IMR-90 (cell line): ENCODE results near the gene FKBP14. TPM values are rescaled to one million over a fixed set of nuclear protein-coding genes. Genes with fewer than 3 reads are reported as not detected.
A peak's percentile ranks its signal among the peaks of the same experiment; 100 is the strongest.

Source experiments
- ATAC-seq: fragments of 200-7000 bp; cut with Tn5 transposase; 2 replicates; pipeline ENCODE4 v1.9.1; 2020; ENCODE audit warnings: low read depth, mild to moderate bottlenecking, moderate library complexity
- BruUV-seq: library from RNA; stranded (reverse); fragments of 400-500 nt; replicated peaks from 2 replicates; lab custom pipeline; 2021; lab: Mats Ljungman, UMichigan
- CTCF ChIA-PET: fragments of 300-600 bp; formaldehyde crosslinking; extraction: SDS; loops from one replicate; lab custom pipeline; 2021; ENCODE audit warnings: antibody characterized with exemption; lab: Yijun Ruan, JAX
- POLR2A ChIA-PET: fragments of 300-600 bp; sonication (Branson Sonifier 250); formaldehyde crosslinking; loops from one replicate; lab custom pipeline; 2022; ENCODE audit warnings: antibody characterized with exemption; ENCODE audit not compliant: unreplicated experiment; lab: Charles Lee
- DNase-seq: peaks from one replicate; pipeline ENCODE4 v3.0.0; 2013
- H2AFZ ChIP-seq: replicated peaks from 2 replicates; pipeline ENCODE3; 2013; ENCODE audit warnings: low read length, mild to moderate bottlenecking; ENCODE audit not compliant: poor library complexity
- H2AK5ac ChIP-seq: 2 replicates; pipeline ENCODE4 v1.6.1; 2013; ENCODE audit warnings: low read depth, low read length, inconsistent platforms
- H2AK9ac ChIP-seq: replicated peaks from 2 replicates; pipeline ENCODE3; 2013; ENCODE audit warnings: mild to moderate bottlenecking, low read depth, low read length, moderate library complexity; ENCODE audit not compliant: poor library complexity
- H2BK120ac ChIP-seq: 2 replicates; pipeline ENCODE4 v1.6.1; 2013; ENCODE audit warnings: low read depth, low read length, inconsistent platforms
- H2BK15ac ChIP-seq: 3 replicates; pipeline ENCODE4 v1.6.1; 2013; ENCODE audit warnings: low read depth, low read length, inconsistent platforms
- H2BK20ac ChIP-seq: 2 replicates; pipeline ENCODE4 v1.6.1; 2013; ENCODE audit warnings: low read depth, mild to moderate bottlenecking, inconsistent platforms, low read length, moderate library complexity
- H2BK5ac ChIP-seq: 2 replicates; pipeline ENCODE4 v1.6.1; 2013; ENCODE audit warnings: mild to moderate bottlenecking, low read depth, low read length, inconsistent platforms; ENCODE audit not compliant: poor library complexity, severe bottlenecking
- H3K14ac ChIP-seq: replicated peaks from 2 replicates; pipeline ENCODE4 v1.6.1; 2013; ENCODE audit warnings: low read depth, low read length, inconsistent platforms
- H3K18ac ChIP-seq: 2 replicates; pipeline ENCODE4 v1.6.1; 2013; ENCODE audit warnings: low read depth, low read length, control low read depth
- H3K23ac ChIP-seq: 2 replicates; pipeline ENCODE4 v1.6.1; 2013; ENCODE audit warnings: low read depth, low read length, inconsistent platforms
- H3K27ac ChIP-seq: 2 replicates; pipeline ENCODE4 v1.5.1; 2013; ENCODE audit warnings: mild to moderate bottlenecking, control low read depth, low read length; ENCODE audit not compliant: insufficient read depth
- H3K27me3 ChIP-seq: 2 replicates; pipeline ENCODE4 v1.6.1; 2013; ENCODE audit warnings: low read length; ENCODE audit not compliant: control insufficient read depth, insufficient read depth
- H3K36me3 ChIP-seq: 2 replicates; pipeline ENCODE4 v1.6.1; 2013; ENCODE audit warnings: low read length, mixed read lengths; ENCODE audit not compliant: control insufficient read depth, insufficient read depth
- H3K4ac ChIP-seq: 2 replicates; pipeline ENCODE4 v1.6.1; 2013; ENCODE audit warnings: low read depth, low read length, inconsistent platforms
- H3K4me1 ChIP-seq: 2 replicates; pipeline ENCODE4 v1.6.1; 2013; ENCODE audit warnings: low read length, mixed read lengths; ENCODE audit not compliant: control insufficient read depth, insufficient read depth
- H3K4me2 ChIP-seq: 2 replicates; pipeline ENCODE4 v1.6.1; 2013; ENCODE audit warnings: low read depth, mild to moderate bottlenecking, control low read depth, low read length, moderate library complexity
- H3K4me3 ChIP-seq: 2 replicates; pipeline ENCODE4 v1.5.1; 2013; ENCODE audit warnings: low read depth, mild to moderate bottlenecking, control low read depth, low read length, moderate library complexity; ENCODE audit not compliant: insufficient read depth
- H3K56ac ChIP-seq: 2 replicates; pipeline ENCODE4 v1.6.1; 2013; ENCODE audit warnings: low read length, inconsistent platforms; ENCODE audit not compliant: insufficient read depth; ENCODE audit errors: extremely low read depth
- H3K79me1 ChIP-seq, 2 experiments: 2 replicates each; pipeline ENCODE4 v1.6.1; 2013; ENCODE audit warnings: low read length in 2 of 2, inconsistent platforms in 1 of 2, low read depth in 1 of 2
- H3K9ac ChIP-seq: 2 replicates; pipeline ENCODE4 v1.6.1; 2013; ENCODE audit warnings: low read depth, low read length, control low read depth
- H3K9me1 ChIP-seq: 2 replicates; pipeline ENCODE4 v1.6.1; 2013; ENCODE audit warnings: low read length, inconsistent platforms; ENCODE audit not compliant: insufficient read depth
- H3K9me3 ChIP-seq: 2 replicates; pipeline ENCODE4 v1.6.1; 2013; ENCODE audit warnings: low read length; ENCODE audit not compliant: control insufficient read depth, insufficient read depth
- H4K20me1 ChIP-seq: 2 replicates; pipeline ENCODE4 v1.6.1; 2013; ENCODE audit warnings: low read length, inconsistent platforms; ENCODE audit not compliant: insufficient read depth
- H4K5ac ChIP-seq: 2 replicates; pipeline ENCODE4 v1.6.1; 2013; ENCODE audit warnings: mild to moderate bottlenecking, low read depth, low read length, control low read depth
- H4K8ac ChIP-seq, 2 experiments: 2 replicates each; pipeline ENCODE4 v1.6.1; 2013; ENCODE audit warnings: low read depth in 2 of 2, low read length in 2 of 2, control low read depth in 1 of 2, inconsistent platforms in 1 of 2
- H4K91ac ChIP-seq: 2 replicates; pipeline ENCODE4 v1.6.1; 2013; ENCODE audit warnings: low read depth, low read length, inconsistent platforms; ENCODE audit not compliant: insufficient read depth
- BHLHE40 ChIP-seq: fragments of 150-350 bp; IDR thresholded peaks from 2 replicates; pipeline ENCODE4 v1.6.1; 2016; ENCODE audit warnings: mild to moderate bottlenecking, low read depth, low read length
- CEBPB ChIP-seq: IDR thresholded peaks from 2 replicates; pipeline ENCODE4 v1.6.1; 2012; ENCODE audit warnings: low read depth, low read length, improper control_type of control experiment
- CTCF ChIP-seq: conservative IDR thresholded peaks from 2 replicates; pipeline ENCODE4 v1.5.1; 2012; ENCODE audit warnings: mild to moderate bottlenecking, low read depth, low read length, improper control_type of control experiment
- ELK1 ChIP-seq: fragments of 150-350 bp; IDR thresholded peaks from 2 replicates; pipeline ENCODE4 v1.6.1; 2016; ENCODE audit warnings: low read depth, mild to moderate bottlenecking, low read length, moderate library complexity, borderline replicate concordance
- FOS ChIP-seq: fragments of 150-350 bp; IDR thresholded peaks from 2 replicates; pipeline ENCODE4 v1.6.1; 2016; ENCODE audit warnings: low read depth, low read length
- MAZ ChIP-seq: IDR thresholded peaks from 2 replicates; pipeline ENCODE4 v1.6.1; 2012; ENCODE audit warnings: low read depth, mild to moderate bottlenecking, low read length, improper control_type of control experiment, moderate library complexity, borderline replicate concordance
- MXI1 ChIP-seq: IDR thresholded peaks from 2 replicates; pipeline ENCODE4 v1.6.1; 2012; ENCODE audit warnings: low read depth, mild to moderate bottlenecking, low read length, moderate library complexity, borderline replicate concordance
- NFE2L2 ChIP-seq: fragments of 150-350 bp; IDR thresholded peaks from 2 replicates; pipeline ENCODE4 v1.6.1; 2016; ENCODE audit warnings: low read depth, mild to moderate bottlenecking, low read length
- POLR2A ChIP-seq: IDR thresholded peaks from 2 replicates; pipeline ENCODE4 v1.6.1; 2012; ENCODE audit warnings: mild to moderate bottlenecking, low read depth, low read length
- WGBS, 2 experiments: methylation state at CpG; one replicate each; pipeline versions ENCODE4 v1.1.5 to v1.1.7; 2013; ENCODE audit warnings: missing lambda C conversion rate in 2 of 2; ENCODE audit not compliant: insufficient read length in 1 of 2; ENCODE audit errors: extremely low coverage in 2 of 2; 5-methylcytosine and 5-hydroxymethylcytosine counted together
- dilution Hi-C: fragments of 300-500 bp; cut with HindIII; formaldehyde crosslinking; loops from one replicate; pipeline ENCODE4 v1.14.3; 2018; ENCODE audit warnings: low sequenced_read_pairs; ENCODE audit not compliant: unreplicated experiment
- in situ Hi-C: fragments of 300-500 bp; cut with MboI; formaldehyde crosslinking; loops from 3 replicates; pipeline ENCODE4 v1.14.3; 2019; ENCODE audit warnings: low sequenced_read_pairs, inconsistent platforms, mixed read lengths
- intact Hi-C: fragments of 100-400 bp; cut with micrococcal nuclease; formaldehyde crosslinking; loops from 2 replicates; pipeline ENCODE4 v1.10.0; 2022
- polyA plus RNA-seq, 3 experiments: library from polyadenylated mRNA; depleted of rRNA; stranded (reverse); fragments of >200 nt; gene quantifications; 2 replicates each; pipeline ENCODE4 v1.2.3, GENCODE V29; 2012; ENCODE audit warnings: low replicate concordance in 1 of 3
- total RNA-seq: library from RNA; depleted of rRNA; stranded (reverse); fragments of >200 nt; gene quantifications from 2 replicates; pipeline ENCODE4 v1.2.3, GENCODE V29; 2012
- TF ChIP-seq, protein P1 (sequence below): fragments of 150-350 bp; IDR thresholded peaks from 2 replicates; pipeline ENCODE4 v1.6.1; 2017; ENCODE audit warnings: mild to moderate bottlenecking, antibody characterized with exemption, low read length, low read depth

The FKBP14 gene
- total and polyA plus RNA-seq, 2 of the 4 experiments (the other 2 are of a cell fraction) = 26.3 to 27.1 TPM

GRCh38 chr7:29968683-29969395 lies 57.7 kb downstream of the FKBP14 start:
- H4K8ac ChIP-seq = no peak overlapping the region
- TF ChIP-seq MXI1 (no peak), FOS (peak; percentile 43; the same call in 1 of the 2 replicates), CEBPB (peak; percentile 7; the same call in 1 of the 2 replicates), CTCF (no peak), ELK1 (no peak), BHLHE40 (peak; percentile 33; the same call in 1 of the 2 replicates), POLR2A (no peak), NFE2L2 (no peak), MAZ (no peak)
- TF ChIP-seq, protein P1, sequence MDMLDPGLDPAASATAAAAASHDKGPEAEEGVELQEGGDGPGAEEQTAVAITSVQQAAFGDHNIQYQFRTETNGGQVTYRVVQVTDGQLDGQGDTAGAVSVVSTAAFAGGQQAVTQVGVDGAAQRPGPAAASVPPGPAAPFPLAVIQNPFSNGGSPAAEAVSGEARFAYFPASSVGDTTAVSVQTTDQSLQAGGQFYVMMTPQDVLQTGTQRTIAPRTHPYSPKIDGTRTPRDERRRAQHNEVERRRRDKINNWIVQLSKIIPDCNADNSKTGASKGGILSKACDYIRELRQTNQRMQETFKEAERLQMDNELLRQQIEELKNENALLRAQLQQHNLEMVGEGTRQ = no peak
- H4K91ac ChIP-seq = no peak overlapping the region
- 52% methylated on average over 5 of the region's 12 CpGs; no CpG with 5 or more reads in 1 of the 2 experiments for WGBS, 2 experiments
- in situ Hi-C loops = no loop called here
- H2BK20ac ChIP-seq = no peak overlapping the region
- no peak overlapping the region for H4K5ac ChIP-seq
- H3K27me3 ChIP-seq = no peaks in the 10 kb centered on the region
- no peak overlapping the region for H3K4ac ChIP-seq
- no peak overlapping the region for H2BK120ac ChIP-seq
- H3K79me1 ChIP-seq = peaks cover 36 to 73% of the 10 kb centered on the region in 2 experiments
- ChIA-PET CTCF (interaction anchor here (0.6 kb wide), 1 partner anchor 16 kb away, joined by 3 read pairs; no protein-coding TSS in a partner anchor), POLR2A (no interaction called here)
- no peak overlapping the region for H2BK5ac ChIP-seq
- H2BK15ac ChIP-seq = no peak overlapping the region
- BruUV-seq = no TSS peak
- no peak overlapping the region for H3K56ac ChIP-seq
- no peak overlapping the region for H3K9ac ChIP-seq
- peaks cover 17% of the 10 kb centered on the region for H3K36me3 ChIP-seq
- peaks cover 59% of the 10 kb centered on the region for H4K20me1 ChIP-seq
- H3K14ac ChIP-seq = no peak overlapping the region
- H3K9me1 ChIP-seq = peaks cover 14% of the 10 kb centered on the region
- H3K4me2 ChIP-seq = peak overlapping the region; percentile 11
- peaks cover 4% of the 10 kb centered on the region; the same call in 1 of the 2 replicates for H3K4me1 ChIP-seq
- dilution Hi-C loops = no loop called here
- H3K23ac ChIP-seq = 0 out of 2 replicates have a peak overlapping the region, but pooled peaks have one; percentile 44
- no peak overlapping the region for H2AFZ ChIP-seq
- DNase-seq = peak; percentile 91
- no peaks in the 10 kb centered on the region for H3K9me3 ChIP-seq
- no peak overlapping the region for H3K4me3 ChIP-seq
- no peak overlapping the region for H3K18ac ChIP-seq
- peak; percentile 75 for ATAC-seq
- no peak overlapping the region for H2AK5ac ChIP-seq
- intact Hi-C loops = no loop called here
- H2AK9ac ChIP-seq = peak overlapping the region; percentile 1
- H3K27ac ChIP-seq = no peak overlapping the region
